GM04503 (cell line): Measurements from ENCODE around the gene FIBP.

ENCODE experiments used
- DNase-seq: peaks from one replicate; pipeline ENCODE4 v3.0.0-alpha.2; 2012; ENCODE audit warnings: low read depth

The FIBP gene

DNA sequence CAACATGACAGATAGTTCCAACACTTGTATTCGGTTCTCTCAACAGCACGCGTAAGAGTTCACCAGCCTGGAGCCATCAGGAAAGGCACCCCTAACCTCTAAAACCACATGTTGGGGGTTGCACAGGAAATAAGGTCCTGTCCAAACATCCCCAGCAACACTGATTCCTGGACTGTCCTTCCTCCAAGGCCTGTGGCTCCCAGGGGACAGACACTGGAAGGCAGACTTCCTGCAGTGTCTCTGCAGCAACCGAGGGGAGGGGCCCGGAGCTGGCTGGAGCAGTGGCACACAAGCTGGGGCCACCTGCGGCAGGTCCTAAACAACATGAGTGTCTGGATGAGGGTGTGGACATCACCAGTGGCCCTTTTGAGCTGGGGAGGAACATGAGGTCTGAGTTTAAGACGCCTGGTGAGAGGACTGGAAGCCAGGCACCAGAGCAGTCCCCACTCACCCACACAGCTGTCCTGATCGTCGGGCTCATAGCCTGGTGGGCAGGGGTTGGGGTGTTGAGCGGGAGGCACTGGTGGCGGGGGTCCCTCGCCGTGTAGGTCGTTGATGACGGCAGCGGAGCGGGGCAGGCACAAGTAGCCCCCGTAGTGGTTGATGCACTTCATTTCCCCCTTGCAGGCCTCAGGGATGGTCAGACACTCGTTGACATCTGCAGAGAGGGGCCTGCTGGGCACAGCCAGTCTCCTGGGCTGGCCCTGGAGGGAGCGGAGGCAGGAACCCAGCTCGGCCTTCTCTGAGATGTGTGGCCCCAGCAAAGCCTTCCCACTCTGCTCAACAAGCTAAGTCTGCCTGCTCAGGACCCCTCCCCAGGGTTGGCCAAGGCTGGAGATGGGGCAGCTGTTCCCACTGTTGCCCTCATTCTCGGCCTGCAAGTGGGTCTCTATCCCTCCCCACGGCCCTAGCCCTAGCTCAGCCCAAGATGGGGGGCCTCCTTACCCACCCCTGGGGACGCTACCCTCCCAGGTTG lies 17.3 kb downstream of the FIBP start:
- DNase-seq = no peak

- no peak for DNase-seq
Observed at GRCh38 chr11:65870307-65870658, 18.0 kb downstream of the FIBP start.

DNA sequence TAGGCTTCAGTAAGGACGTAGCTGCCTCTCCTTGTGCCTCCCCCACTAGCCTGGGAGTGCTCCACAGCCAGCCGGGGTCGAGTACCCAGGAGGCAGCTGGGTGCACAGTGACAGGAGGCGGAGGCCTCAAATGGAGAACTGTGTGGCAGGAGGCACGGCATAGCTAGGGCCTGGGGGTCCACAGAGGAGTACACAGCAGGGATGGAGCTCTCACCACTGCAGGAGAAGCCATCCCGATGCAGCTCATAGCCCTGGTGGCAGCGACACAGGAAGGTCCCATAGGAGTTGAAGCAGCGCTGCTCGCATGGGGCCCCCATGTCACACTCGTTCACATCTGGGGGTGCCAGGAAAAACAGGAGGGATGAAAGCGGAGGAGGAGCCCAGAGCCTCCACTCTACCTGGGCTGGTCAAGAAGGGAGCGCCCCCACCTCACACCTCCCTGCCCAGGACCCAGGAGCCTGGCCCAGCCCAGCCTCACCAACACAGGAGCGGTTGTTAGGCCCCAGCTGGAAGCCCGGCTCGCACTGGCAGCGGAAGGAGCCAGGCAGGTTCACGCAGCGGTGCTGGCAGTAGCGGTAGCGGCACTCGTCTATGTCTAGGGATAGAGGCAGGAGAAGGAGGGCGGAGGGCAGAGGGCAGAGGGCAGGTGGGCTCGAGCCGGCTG lies 18.5 kb downstream of the FIBP start:
- DNase-seq = no peak

GRCh38 chr11:65868907-65869306 lies 19.4 kb downstream of the FIBP start:
- DNase-seq = no peak

DNA sequence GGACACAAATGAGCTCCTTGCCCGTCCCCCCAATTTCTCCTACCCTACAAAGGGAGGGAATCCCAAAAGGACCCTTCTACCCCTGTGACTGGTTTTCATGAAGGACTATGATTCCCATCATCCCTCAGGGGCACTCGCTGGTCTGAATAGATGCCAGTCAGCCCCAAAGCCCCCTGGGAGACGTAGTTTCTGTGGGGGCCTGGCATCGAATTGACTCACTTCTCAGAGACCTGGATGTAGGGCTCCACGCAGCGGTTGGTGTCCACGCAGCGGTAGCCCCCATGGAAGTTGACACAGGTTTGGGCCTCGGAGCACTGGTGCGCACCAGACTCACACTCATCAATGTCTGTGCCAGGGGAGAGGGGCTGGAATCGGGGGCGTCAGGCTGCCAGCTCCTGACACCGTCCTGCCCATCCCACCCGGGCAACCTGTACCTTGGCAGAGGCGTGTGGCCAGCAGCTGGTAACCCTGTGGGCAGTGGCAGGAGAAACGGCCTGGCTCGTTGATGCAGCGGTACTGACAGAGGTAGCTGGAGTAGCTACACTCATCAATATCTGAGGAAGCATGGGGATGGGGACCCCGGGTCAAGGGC lies 20.1 kb downstream of the FIBP start:
- no peak for DNase-seq

DNA sequence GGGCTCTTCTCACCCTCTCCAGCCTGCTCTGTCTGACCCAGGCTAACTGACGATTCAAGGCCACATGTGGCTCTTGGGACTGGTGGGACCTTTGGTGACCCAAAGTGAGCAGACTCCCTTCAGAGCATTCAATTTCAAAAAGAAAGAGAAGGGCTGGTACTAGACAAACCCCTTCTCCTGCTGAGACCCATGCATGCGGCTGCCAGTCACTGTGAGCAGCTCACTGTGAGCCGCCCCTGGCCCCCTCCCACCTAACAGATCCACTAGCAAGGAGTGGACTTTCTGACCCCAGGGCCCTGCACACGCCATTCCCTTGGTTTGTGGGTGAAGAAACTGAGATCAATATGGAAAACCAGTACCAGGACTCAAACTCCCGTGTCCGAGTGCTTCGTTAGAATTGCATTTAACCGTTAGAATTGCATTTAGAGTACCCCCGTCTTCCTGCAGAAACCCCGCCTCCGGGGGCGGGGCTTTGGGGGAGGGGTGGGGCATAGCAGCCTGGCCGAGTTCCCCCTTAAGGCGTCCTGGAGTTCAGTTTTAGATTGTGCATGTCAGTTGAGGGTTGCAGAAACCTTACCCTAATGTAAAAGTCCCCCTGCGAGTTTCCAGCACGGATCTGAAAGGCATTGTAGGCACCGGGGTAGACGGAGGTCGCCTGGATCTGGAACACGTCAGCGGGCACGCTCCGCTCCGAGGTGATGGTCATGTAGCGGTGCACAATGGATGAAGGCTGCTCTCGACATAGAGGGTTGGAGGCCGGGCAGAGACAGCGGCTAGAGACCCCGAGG lies 20.8 kb downstream of the FIBP start:
- DNase-seq = no peak

DNA sequence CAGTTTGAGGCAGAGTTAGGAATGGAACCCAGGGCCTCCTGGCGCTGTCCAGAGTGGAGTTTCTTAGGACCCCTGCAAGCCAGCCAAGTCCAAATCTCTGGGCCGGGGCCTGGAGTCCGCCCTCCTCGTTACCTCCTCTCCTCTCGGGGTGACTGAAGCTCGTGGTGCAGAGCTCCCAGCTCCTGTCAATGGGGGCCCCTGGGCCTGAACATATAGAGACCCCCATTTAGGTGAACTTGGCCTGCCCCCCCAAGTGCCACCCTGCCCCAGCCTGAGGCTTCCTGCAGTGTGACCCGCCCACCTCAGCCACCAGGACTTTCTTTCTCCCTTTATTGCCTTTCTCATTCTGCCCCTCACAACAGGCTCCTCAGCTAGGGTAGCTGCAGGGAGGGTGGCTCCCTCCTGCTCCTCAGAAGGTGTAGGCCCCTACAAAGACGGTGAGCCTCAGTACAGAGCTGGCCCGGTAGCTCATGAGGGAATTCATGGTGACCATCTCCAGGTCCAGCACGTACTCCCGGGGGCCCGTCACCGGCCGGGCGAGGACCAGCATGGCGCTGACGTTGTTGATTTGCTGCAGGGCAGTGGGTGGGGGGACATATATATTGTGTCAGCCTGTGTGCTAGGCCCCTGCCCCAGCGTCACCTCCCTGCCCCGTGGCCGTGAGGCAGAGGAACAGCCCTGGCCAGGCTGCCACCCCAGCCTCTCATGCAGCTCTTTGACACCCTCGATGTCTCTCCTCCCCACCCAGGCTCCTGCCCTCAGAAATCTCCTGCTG lies 21.6 kb downstream of the FIBP start:
- no peak for DNase-seq

- DNase-seq = no peak
Observed at GRCh38 chr11:65865550-65866172, 22.6 kb downstream of the FIBP start.

DNA sequence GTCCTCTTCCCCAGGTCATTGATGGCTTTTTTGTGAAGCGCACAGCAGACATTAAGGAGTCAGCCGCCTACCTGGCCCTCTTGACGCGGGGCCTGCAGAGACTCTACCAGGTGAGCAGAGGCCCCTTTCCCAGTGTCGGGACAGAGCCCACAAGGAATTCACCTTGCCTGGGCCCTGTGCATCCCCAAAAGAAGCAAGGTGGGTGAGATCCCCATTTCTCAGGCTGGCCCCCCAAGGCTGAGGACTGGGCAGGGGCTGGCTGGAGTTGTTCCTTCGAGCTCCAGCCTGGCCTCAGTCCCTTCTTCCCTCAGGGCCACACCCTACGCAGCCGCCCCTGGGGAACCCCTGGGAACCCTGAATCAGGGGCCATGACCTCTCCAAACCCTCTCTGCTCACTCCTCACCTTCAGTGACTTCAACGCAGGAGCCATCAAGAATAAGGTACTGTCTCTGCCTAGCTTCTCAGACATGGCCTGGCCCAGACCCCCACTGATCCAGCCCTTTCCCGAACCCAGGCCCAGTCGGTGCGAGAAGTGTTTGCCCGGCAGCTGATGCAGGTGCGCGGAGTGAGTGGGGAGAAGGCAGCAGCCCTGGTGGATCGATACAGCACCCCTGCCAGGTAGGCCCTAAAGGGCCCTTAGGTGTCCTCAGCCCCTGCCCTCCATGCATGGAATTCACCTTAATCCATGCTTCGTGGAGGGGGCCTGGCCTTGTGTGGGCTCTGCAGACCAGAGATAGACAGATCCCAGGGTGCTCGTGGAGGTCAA lies 23.4 kb downstream of the FIBP start:
- no peak for DNase-seq

- no peak for DNase-seq
Observed at GRCh38 chr11:65863889-65864705, 24.2 kb downstream of the FIBP start.

DNA sequence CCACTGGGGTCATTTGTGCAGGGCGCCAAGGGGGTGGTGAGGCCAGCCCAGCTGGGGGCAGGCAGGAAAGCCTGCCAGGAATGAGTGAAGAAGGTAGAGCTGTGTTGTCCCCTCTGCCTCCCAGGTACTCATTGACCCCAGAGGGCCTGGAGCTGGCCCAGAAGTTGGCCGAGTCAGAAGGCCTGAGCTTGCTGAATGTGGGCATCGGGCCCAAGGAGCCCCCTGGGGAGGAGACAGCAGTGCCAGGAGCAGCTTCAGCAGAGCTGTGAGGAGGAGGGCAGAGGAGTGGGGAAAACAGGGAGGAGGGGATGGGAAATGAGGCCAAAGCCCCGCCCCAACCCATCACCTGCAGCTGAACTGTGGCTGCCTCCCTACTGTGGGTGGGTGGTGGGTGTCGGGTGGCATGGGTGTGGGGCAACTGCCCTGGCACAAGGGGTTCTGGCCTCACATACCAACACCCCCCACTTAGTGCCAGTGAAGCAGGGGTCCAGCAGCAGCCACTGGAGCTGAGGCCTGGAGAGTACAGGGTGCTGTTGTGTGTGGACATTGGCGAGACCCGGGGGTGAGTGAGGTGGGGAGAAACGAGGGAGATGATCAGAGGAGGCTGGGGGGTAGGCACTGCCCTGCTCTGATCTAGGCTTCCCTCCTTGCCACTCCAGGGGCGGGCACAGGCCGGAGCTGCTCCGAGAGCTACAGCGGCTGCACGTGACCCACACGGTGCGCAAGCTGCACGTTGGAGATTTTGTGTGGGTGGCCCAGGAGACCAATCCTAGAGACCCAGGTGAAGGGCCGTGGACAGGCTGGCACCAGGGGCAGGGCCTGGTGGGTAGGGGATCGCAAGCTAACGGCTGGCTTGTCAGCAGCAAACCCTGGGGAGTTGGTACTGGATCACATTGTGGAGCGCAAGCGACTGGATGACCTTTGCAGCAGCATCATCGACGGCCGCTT lies 25.1 kb downstream of the FIBP start:
- DNase-seq = no peak

DNA sequence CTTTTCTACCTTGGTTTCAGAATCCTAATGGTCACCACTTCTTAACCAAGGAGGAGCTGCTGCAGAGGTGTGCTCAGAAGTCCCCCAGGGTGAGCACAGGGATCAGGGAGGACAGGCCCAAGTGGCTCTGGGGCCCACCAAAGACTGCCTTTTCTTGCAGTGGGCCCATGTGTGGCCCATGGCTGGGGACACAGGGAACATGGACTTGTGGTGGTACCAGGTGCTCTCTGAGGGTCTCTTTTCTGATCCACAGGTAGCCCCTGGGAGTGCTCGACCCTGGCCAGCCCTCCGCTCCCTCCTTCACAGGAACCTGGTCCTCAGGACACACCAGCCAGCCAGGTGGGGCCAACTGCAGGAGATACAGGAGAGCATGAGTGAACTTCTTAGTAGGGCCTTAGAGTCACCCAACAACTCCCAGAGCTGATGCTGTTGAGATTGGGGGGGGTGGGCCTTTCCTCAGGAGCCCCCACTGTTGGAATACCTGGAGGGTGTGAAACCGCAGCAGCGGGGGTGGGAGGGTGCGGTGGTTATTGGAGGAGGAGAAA lies 26.0 kb downstream of the FIBP start:
- no peak for DNase-seq

DNA sequence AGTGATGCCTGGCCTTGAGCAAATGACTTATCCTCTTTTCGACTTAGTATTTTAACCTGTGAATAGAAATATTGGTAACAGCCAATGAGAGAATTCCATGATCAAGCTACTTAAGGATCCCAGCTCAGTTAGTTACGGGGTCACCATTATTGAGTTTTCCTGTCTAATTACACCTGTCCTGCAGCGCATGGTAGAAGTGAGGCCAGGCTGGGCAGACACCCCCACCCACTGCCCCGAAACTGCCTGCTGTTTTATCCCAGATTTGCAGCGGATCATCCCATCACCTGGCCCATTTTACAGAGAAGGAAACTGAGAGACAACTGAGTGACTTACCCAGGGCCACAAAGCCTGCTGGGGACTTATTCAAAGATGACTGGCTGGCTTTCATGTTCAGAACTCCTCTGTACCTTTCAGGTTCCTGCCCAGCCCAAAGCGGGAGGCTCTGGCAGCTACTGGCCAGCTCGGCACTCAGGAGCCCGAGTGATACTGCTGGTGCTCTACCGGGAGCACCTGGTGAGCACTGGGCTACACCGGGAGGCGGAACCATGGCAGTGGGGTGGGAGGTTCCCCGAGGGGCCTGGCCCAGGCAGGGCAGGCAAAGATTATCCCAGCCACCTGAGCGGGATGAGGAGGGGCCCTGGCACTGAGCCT lies 26.6 kb downstream of the FIBP start:
- DNase-seq = no peak

DNA sequence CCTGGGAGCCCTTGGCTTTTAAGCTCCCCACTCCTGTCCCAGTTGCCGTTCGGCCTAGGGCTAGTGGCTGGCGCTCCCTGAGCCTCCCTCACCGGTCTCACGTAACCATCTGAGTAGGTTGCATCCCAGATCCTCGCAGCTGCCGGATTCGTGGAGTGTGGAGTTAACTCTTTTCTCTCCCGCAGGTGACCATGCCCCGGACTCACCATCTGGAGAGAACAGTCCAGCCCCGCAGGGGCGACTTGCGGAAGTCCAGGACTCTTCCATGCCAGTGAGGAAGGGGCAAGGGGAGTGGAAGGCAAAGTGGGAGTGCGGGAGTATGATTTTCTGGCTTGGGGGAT lies 27.1 kb downstream of the FIBP start:
- DNase-seq = no peak

DNA sequence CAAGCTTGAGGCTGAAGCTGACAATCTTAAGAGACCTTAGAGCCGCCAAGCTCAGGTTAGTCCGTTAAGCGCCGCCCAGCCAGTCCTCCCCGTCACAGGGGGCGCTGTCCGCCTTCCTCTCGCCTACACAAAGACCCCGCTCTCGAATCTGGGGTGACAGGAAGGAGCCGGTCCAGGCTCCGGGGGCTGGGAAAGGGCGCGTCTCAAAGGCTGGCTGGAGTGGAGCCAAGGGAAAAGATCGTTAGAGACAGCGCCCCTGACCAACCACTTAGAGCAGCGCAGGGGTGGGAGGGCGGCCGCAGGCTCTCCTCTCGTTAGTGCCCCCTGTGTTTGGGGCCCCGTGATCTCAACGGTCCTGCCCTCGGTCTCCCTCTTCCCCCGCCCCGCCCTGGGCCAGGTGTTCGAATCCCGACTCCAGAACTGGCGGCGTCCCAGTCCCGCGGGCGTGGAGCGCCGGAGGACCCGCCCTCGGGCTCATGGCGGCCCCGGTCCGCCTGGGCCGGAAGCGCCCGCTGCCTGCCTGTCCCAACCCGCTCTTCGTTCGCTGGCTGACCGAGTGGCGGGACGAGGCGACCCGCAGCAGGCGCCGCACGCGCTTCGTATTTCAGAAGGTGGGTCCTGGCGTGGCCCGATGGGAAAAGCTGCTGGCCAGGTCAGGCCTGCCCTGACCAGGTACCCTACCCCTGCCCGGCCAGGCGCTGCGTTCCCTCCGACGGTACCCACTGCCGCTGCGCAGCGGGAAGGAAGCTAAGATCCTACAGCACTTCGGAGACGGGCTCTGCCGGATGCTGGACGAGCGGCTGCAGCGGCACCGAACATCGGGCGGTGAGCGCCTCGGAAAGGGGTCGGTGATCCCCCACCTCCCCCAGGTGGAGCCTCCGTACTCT lies 27.8 kb downstream of the FIBP start, which contains the start of gene MUS81:
TSS of gene MUS81 (plus strand) at position 156 of the 887 bp plus-strand sequence. CDS start at position 477, 321 bp downstream.
- peak; percentile 78 for DNase-seq

GRCh38 chr11:65859812-65860277 lies 28.4 kb downstream of the FIBP start:
- no peak for DNase-seq
